HL-60 (cell line): Measurements from ENCODE around the gene LCE7A.

Experiments
- DNase-seq, 2 experiments: peaks; one replicate each; pipeline ENCODE4 v3.0.0-alpha.2; 2010 to 2020; ENCODE audit warnings: low read depth in 1 of 2, low spot score in 1 of 2
- H3K27ac ChIP-seq: fragments of 250-450 bp; sonication (Bioruptor Pico); replicated peaks from 2 replicates; pipeline ENCODE4 v1.5.1; 2020; ENCODE audit warnings: mild to moderate bottlenecking, moderate library complexity
- H3K27me3 ChIP-seq: fragments of 250-450 bp; sonication (Bioruptor Pico); 2 replicates; pipeline ENCODE4 v1.5.1; 2021; ENCODE audit warnings: mild to moderate bottlenecking, moderate library complexity; ENCODE audit not compliant: insufficient read depth, poor library complexity, severe bottlenecking
- H3K4me3 ChIP-seq: replicated peaks from 2 replicates; pipeline ENCODE4 v1.5.1; 2011; ENCODE audit warnings: mild to moderate bottlenecking, control low read depth, low read length; ENCODE audit not compliant: insufficient read depth
- CTCF ChIP-seq: IDR thresholded peaks from one replicate; pipeline ENCODE4 v1.5.1; 2011; ENCODE audit warnings: low read length, control low read depth, inconsistent platforms; ENCODE audit not compliant: insufficient read depth
- GABPA ChIP-seq: IDR thresholded peaks from 2 replicates; pipeline ENCODE4 v1.6.1; 2012; ENCODE audit warnings: low read depth
- POLR2AphosphoS5 ChIP-seq: IDR thresholded peaks from 2 replicates; pipeline ENCODE4 v1.6.1; 2012; ENCODE audit warnings: low read depth
- REST ChIP-seq: IDR thresholded peaks from 2 replicates; pipeline ENCODE4 v1.6.1; 2012; ENCODE audit warnings: low read depth; ENCODE audit not compliant: insufficient replicate concordance
- SPI1 ChIP-seq: IDR thresholded peaks from 2 replicates; pipeline ENCODE4 v1.6.1; 2012; ENCODE audit warnings: low read depth, mild to moderate bottlenecking, borderline replicate concordance

LCE7A gene

GRCh38 chr1:152886758-152887409, 27.1 kb downstream of the LCE7A start:
- DNase-seq = no peak
- H3K4me3 ChIP-seq = no peak overlapping the region
- TF ChIP-seq REST (no peak), POLR2AphosphoS5 (no peak), SPI1 (no peak), CTCF (no peak), GABPA (no peak)
- peaks cover 10% of the 10 kb centered on the region for H3K27me3 ChIP-seq
- H3K27ac ChIP-seq = no peak overlapping the region

GRCh38 chr1:152888126-152888525, 28.3 kb downstream of the LCE7A start:
- Histone ChIP-seq H3K27ac (no peak overlapping the region), H3K27me3 (peaks cover 12% of the 10 kb centered on the region), H3K4me3 (no peak overlapping the region)
- DNase-seq = no peak
- TF ChIP-seq REST = no peak
- TF ChIP-seq POLR2AphosphoS5 = no peak
- no peak for TF ChIP-seq GABPA
- TF ChIP-seq CTCF = no peak
- TF ChIP-seq SPI1 = no peak

- H3K27me3 ChIP-seq = no peaks in the 10 kb centered on the region
- DNase-seq = no peak
- H3K4me3 ChIP-seq = no peak overlapping the region
- no peak overlapping the region for H3K27ac ChIP-seq
- TF ChIP-seq REST (no peak), GABPA (no peak), POLR2AphosphoS5 (no peak), CTCF (no peak), SPI1 (no peak)
Measured at GRCh38 chr1:152899027-152899426, 39.2 kb downstream of the LCE7A start.
